Mesendoderm (in vitro differentiated cells): ENCODE results near the gene ITSN1.

Source experiments
- DNase-seq: peaks from one replicate; pipeline ENCODE4 v3.0.0; 2013
- H2AK5ac ChIP-seq: 2 replicates; pipeline ENCODE4 v1.6.1; 2013; ENCODE audit warnings: low read length, inconsistent platforms
- H2BK120ac ChIP-seq: 2 replicates; pipeline ENCODE4 v1.6.1; 2013; ENCODE audit warnings: low read depth, mild to moderate bottlenecking, low read length, moderate library complexity, mixed read lengths
- H2BK15ac ChIP-seq: replicated peaks from 2 replicates; pipeline ENCODE4 v1.6.1; 2013; ENCODE audit warnings: low read depth, mild to moderate bottlenecking, moderate library complexity
- H2BK5ac ChIP-seq: 2 replicates; pipeline ENCODE4 v1.6.1; 2013; ENCODE audit warnings: low read length, inconsistent platforms
- H3K18ac ChIP-seq: 2 replicates; pipeline ENCODE4 v1.6.1; 2013; ENCODE audit warnings: mild to moderate bottlenecking, low read length, mixed read lengths
- H3K23ac ChIP-seq: one replicate; pipeline ENCODE4 v1.6.1; 2013; ENCODE audit warnings: low read length
- H3K27ac ChIP-seq: 2 replicates; pipeline ENCODE4 v1.5.1; 2013; ENCODE audit warnings: low read depth, mild to moderate bottlenecking, inconsistent platforms, low read length, moderate library complexity
- H3K27me3 ChIP-seq: 2 replicates; pipeline ENCODE4 v1.6.1; 2013; ENCODE audit warnings: low read length, control low read depth, mild to moderate bottlenecking, inconsistent platforms; ENCODE audit not compliant: insufficient read depth, poor library complexity
- H3K36me3 ChIP-seq: 2 replicates; pipeline ENCODE4 v1.6.1; 2013; ENCODE audit warnings: low read length, inconsistent platforms; ENCODE audit not compliant: control insufficient read depth, insufficient read depth
- H3K4ac ChIP-seq: one replicate; pipeline ENCODE4 v1.6.1; 2013; ENCODE audit warnings: low read depth, mild to moderate bottlenecking, low read length, moderate library complexity
- H3K4me1 ChIP-seq: 2 replicates; pipeline ENCODE4 v1.6.1; 2013; ENCODE audit warnings: low read depth, low read length, inconsistent platforms; ENCODE audit not compliant: control insufficient read depth
- H3K4me2 ChIP-seq: 2 replicates; pipeline ENCODE4 v1.6.1; 2013; ENCODE audit warnings: low read length
- H3K4me3 ChIP-seq: 2 replicates; pipeline ENCODE4 v1.5.1; 2013; ENCODE audit warnings: mild to moderate bottlenecking, low read length
- H3K56ac ChIP-seq: one replicate; pipeline ENCODE4 v1.6.1; 2013; ENCODE audit warnings: low read length
- H3K79me1 ChIP-seq: 2 replicates; pipeline ENCODE4 v1.6.1; 2013; ENCODE audit warnings: low read length, inconsistent platforms
- H3K79me2 ChIP-seq: 2 replicates; pipeline ENCODE4 v1.6.1; 2013; ENCODE audit warnings: mild to moderate bottlenecking, low read length; ENCODE audit not compliant: control insufficient read depth, insufficient read depth
- H3K9ac ChIP-seq: 2 replicates; pipeline ENCODE4 v1.6.1; 2013; ENCODE audit warnings: low read length, inconsistent platforms
- H4K5ac ChIP-seq: one replicate; pipeline ENCODE4 v1.6.1; 2013; ENCODE audit warnings: low read length
- H4K8ac ChIP-seq: one replicate; pipeline ENCODE4 v1.6.1; 2013; ENCODE audit warnings: low read depth, mild to moderate bottlenecking, control low read depth, low read length, moderate library complexity
- WGBS: extraction: QIAGEN DNeasy Blood & Tissue Kit; methylation state at CpG from one replicate; pipeline ENCODE4 v1.1.7; 2013; ENCODE audit warnings: low lambda C conversion rate, missing lambda C conversion rate; ENCODE audit not compliant: insufficient coverage; ENCODE audit errors: extremely low coverage; 5-methylcytosine and 5-hydroxymethylcytosine counted together

The ITSN1 gene

DNA sequence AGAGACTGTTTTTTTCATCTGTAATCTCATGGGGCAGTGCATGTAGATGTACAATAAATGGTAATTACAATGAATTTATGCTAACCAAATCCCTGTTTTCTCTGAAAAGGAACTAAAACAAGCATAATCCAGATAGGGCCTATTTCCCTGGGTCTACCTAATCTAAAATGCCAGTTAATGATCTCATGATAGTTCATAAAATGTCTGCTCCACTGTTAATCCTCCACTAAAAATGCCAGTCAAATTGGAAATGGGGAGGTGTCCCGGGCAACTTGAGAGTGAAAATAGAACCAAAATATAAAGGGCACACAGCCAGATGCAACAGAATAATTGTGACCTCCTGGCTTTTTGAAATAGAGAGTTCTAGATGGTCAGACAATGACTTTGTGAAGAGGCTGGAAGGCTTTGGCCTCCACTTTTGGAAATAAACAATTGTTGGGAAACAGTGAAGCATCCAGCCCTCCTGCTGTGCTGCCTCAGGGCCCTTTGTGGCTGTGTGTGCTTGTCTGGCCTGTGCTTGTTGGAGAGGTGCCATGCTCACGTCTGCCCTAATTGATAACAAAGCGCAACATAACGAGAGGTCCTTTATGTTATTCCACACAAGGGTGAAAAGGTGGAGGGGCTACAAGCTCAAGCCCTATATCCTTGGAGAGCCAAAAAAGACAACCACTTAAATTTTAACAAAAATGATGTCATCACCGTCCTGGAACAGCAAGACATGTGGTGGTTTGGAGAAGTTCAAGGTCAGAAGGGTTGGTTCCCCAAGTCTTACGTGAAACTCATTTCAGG, 175.6 kb downstream of the ITSN1 start:
- Histone ChIP-seq H3K4me1 (peaks cover 3% of the 10 kb centered on the region), H3K4ac (no peak overlapping the region), H4K5ac (no peak overlapping the region), H2BK120ac (no peak overlapping the region), H2BK15ac (no peak overlapping the region), H3K56ac (no peak overlapping the region), H3K79me2 (no peaks in the 10 kb centered on the region), H2BK5ac (no peak overlapping the region), H3K36me3 (no peaks in the 10 kb centered on the region), H4K8ac (no peak overlapping the region), H3K27me3 (no peaks in the 10 kb centered on the region), H3K18ac (no peak overlapping the region), H2AK5ac (no peak overlapping the region), H3K79me1 (no peaks in the 10 kb centered on the region), H3K23ac (peak overlapping the region; percentile 51), H3K9ac (no peak overlapping the region), H3K27ac (no peak overlapping the region), H3K4me2 (no peak overlapping the region), H3K4me3 (no peak overlapping the region)
- peak; percentile 54 for DNase-seq
- WGBS = no CpG with 5 or more reads among the region's 6 CpGs

DNA sequence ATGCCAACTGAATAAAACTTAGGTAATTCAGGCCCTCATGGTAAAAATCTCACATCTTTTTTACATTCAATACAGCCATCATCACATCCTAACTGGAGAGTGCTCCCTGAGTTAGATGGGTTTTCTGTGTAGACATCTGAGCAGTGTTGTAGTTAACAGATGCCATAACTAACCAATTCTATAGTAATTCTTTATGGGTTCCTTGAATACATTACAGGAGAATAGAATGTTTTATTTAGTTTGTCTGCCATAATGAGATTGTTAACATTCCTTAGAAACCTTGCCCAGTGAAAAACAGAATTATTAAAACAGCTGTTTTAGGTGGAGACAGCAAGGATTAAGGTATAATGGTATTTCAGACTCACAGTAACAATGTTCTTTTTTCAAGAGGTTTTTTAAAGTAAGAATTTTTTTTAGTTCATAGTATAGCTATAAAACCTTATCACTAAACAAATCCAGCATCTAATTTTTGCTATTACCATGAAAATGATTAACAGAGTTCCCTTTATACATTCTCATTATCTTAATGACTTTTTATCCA, 178.0 kb downstream of the ITSN1 start:
- H2BK5ac ChIP-seq = no peak overlapping the region
- no peaks in the 10 kb centered on the region for H3K79me1 ChIP-seq
- no peaks in the 10 kb centered on the region for H3K36me3 ChIP-seq
- peaks cover under 1% of the 10 kb centered on the region for H3K4me1 ChIP-seq
- no peaks in the 10 kb centered on the region for H3K79me2 ChIP-seq
- H3K27me3 ChIP-seq = no peaks in the 10 kb centered on the region
- DNase-seq = no peak
- no peak overlapping the region for H4K5ac ChIP-seq
- no peak overlapping the region for H4K8ac ChIP-seq
- H2AK5ac ChIP-seq = no peak overlapping the region
- no peak overlapping the region for H3K56ac ChIP-seq
- H3K27ac ChIP-seq = no peak overlapping the region
- H3K4ac ChIP-seq = no peak overlapping the region
- no peak overlapping the region for H3K18ac ChIP-seq
- H2BK15ac ChIP-seq = no peak overlapping the region
- no peak overlapping the region for H2BK120ac ChIP-seq
- H3K9ac ChIP-seq = no peak overlapping the region
- no peak overlapping the region for H3K4me3 ChIP-seq
- H3K23ac ChIP-seq = no peak overlapping the region
- no peak overlapping the region for H3K4me2 ChIP-seq

DNA sequence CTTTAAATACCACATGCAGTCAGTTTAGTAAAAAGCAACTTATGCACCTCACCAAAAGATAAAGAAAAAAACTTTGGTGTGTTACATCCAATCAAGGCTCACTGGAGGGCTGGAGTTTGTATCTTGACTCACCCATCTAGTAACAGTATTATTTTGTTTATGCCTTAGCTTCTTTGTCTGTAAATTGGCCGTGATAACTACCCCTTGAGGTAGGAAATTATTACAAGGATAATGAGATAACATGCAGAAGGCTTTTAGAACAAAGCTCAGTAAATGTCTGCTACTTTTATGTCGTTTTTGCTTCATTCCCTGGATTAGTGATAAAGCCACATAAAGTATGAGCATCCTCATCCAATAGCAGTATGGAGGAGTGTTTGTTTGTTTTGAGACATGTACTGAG, 178.5 kb downstream of the ITSN1 start:
- Histone ChIP-seq H3K4me2 (no peak overlapping the region), H3K18ac (no peak overlapping the region), H3K56ac (no peak overlapping the region), H3K23ac (no peak overlapping the region), H3K4me3 (no peak overlapping the region), H2BK5ac (no peak overlapping the region), H3K79me1 (no peaks in the 10 kb centered on the region), H4K5ac (no peak overlapping the region), H3K27ac (no peak overlapping the region), H2AK5ac (no peak overlapping the region), H3K9ac (no peak overlapping the region), H3K79me2 (no peaks in the 10 kb centered on the region), H2BK120ac (no peak overlapping the region), H3K27me3 (no peaks in the 10 kb centered on the region), H2BK15ac (no peak overlapping the region), H3K4me1 (no peaks in the 10 kb centered on the region), H4K8ac (no peak overlapping the region), H3K36me3 (no peaks in the 10 kb centered on the region), H3K4ac (no peak overlapping the region)
- no CpG with 5 or more reads among the region's 2 CpGs for WGBS
- no peak for DNase-seq

DNA sequence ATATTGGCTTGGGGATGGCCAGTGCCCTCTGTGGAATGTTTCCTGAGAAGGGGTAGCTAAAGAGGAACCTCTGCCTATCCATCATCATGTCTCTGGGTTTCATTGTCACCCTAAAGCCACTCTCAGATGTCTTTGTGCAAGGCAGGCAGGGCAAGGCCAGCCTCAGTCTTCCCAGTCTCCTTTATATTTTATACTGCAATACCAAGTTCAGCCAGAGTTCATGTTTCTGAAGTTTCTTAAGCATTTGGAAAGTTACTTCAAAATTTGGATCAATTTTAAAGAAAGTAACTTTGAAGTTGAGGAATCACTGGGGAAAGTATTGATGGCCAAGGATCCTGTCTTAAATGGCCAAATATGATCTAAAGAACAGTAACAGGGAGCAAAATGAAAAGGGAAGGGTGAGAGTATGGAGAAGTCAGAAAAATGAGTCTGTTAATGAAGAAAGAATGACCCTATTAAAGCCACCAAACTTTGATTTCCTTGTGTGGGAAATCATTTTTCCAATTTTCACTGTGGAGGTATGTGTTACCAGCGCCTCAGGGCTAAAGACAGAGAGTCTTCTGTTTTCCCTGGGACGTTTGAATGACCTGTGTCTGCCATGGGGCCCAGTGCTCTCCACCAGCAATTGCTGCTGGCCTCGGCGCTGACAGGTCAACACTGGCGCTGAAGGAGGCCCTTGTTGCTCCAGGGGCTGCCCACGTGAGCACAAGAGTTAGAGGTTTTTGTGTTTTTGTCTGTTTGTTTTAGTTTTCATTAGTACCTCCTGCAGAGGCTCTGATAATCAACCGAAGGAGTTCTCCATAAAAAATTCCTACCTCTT, 179.4 kb downstream of the ITSN1 start:
- no peak overlapping the region for H3K4me2 ChIP-seq
- no CpG with 5 or more reads among the region's 7 CpGs for WGBS
- H3K79me2 ChIP-seq = no peaks in the 10 kb centered on the region
- H2AK5ac ChIP-seq = no peak overlapping the region
- no peak overlapping the region for H3K4ac ChIP-seq
- H3K27ac ChIP-seq = no peak overlapping the region
- no peak overlapping the region for H4K5ac ChIP-seq
- no peak overlapping the region for H3K18ac ChIP-seq
- no peak overlapping the region for H3K56ac ChIP-seq
- H2BK120ac ChIP-seq = no peak overlapping the region
- no peaks in the 10 kb centered on the region for H3K36me3 ChIP-seq
- no peak overlapping the region for H2BK5ac ChIP-seq
- H3K4me1 ChIP-seq = no peaks in the 10 kb centered on the region
- no peaks in the 10 kb centered on the region for H3K27me3 ChIP-seq
- H3K23ac ChIP-seq = no peak overlapping the region
- no peak overlapping the region for H3K4me3 ChIP-seq
- no peak for DNase-seq
- no peak overlapping the region for H2BK15ac ChIP-seq
- no peak overlapping the region for H4K8ac ChIP-seq
- no peak overlapping the region for H3K9ac ChIP-seq
- no peaks in the 10 kb centered on the region for H3K79me1 ChIP-seq

DNA sequence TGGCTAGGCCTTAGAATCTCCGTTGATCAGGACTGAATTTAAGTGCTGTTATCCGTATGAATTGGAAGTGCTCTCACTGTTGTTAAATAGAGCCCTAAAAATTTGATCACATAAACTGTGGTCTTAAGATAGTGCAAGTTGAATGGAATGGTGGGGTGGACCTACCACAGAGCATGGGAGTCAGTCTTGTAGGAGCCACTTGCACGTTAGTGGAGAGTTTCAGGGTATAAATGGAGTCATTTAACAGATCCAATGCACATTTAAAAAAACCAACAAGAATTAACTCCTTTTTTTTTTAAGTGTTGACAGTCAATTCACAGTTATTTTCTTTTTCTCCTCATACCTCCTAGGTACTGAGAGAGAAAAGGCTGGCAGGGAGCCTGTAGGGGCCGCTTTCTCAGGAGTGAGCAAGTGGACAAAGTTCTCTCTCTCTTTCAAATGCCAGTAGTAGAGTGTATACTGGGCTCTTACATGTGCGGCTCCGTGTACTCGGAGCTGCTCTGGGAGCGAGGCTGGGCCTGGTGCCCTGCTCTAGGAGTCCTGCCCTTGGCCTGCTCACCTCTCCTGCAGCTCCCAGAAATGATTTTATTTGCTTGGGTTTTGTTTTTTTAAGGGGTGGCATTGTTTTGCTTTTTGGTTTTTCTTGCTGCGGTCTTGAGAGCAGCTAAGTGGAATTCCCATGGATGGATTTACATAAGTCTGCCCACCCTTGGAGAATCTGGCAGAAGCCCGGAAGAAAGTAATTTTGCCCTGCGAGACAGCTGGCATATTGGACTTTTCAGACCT, 182.0 kb downstream of the ITSN1 start:
- H3K27me3 ChIP-seq = no peaks in the 10 kb centered on the region
- H3K23ac ChIP-seq = no peak overlapping the region
- WGBS = no CpG with 5 or more reads among the region's 11 CpGs
- H3K9ac ChIP-seq = no peak overlapping the region
- no peak overlapping the region for H4K5ac ChIP-seq
- no peak overlapping the region for H2BK5ac ChIP-seq
- no peak overlapping the region for H2BK120ac ChIP-seq
- H3K4ac ChIP-seq = no peak overlapping the region
- no peaks in the 10 kb centered on the region for H3K79me2 ChIP-seq
- no peak overlapping the region for H2AK5ac ChIP-seq
- H3K4me2 ChIP-seq = no peak overlapping the region
- H3K56ac ChIP-seq = no peak overlapping the region
- no peak overlapping the region for H3K27ac ChIP-seq
- no peak overlapping the region for H3K18ac ChIP-seq
- no peaks in the 10 kb centered on the region for H3K36me3 ChIP-seq
- H3K79me1 ChIP-seq = no peaks in the 10 kb centered on the region
- no peak overlapping the region for H3K4me3 ChIP-seq
- H3K4me1 ChIP-seq = no peaks in the 10 kb centered on the region
- no peak overlapping the region for H4K8ac ChIP-seq
- no peak overlapping the region for H2BK15ac ChIP-seq
- DNase-seq = no peak
